Tibial artery (tissue), 4 donors: ENCODE results near the gene MAD1L1.

Experiments
- DNase-seq, 2 donors: peaks; one replicate each; pipeline ENCODE4 v3.0.0-alpha.2; 2019
- H3K27ac ChIP-seq, 2 donors: fragments of 200-600 bp; sonication (generic) in 1 of 2; 1 replicate in 1 of 2; 2 replicates in 1 of 2; pipeline ENCODE4 v1.5.1; 2018 to 2019; ENCODE audit warnings: mild to moderate bottlenecking in 1 of 2
- H3K27me3 ChIP-seq, 2 donors: fragments of 200-600 bp; sonication (generic) in 1 of 2; one replicate each; pipeline versions ENCODE4 v1.5.1 to v1.6.0; 2016 to 2019
- H3K36me3 ChIP-seq, 3 donors: fragments of 200-600 bp; sonication (generic) in 2 of 3; one replicate each; pipeline ENCODE4 v1.5.1; 2016 to 2019; ENCODE audit warnings: mild to moderate bottlenecking in 2 of 3
- H3K4me1 ChIP-seq, 4 donors: fragments of 200-600 bp; sonication (generic) in 2 of 4; 1 replicate in 3 of 4; 2 replicates in 1 of 4; pipeline ENCODE4 v1.5.1; 2016 to 2019
- H3K4me3 ChIP-seq, 2 donors: fragments of 200-600 bp; sonication (generic) in 1 of 2; 1 replicate in 1 of 2; 2 replicates in 1 of 2; pipeline ENCODE4 v1.5.1; 2018 to 2019; ENCODE audit warnings: mild to moderate bottlenecking in 2 of 2
- H3K9me3 ChIP-seq, 3 donors: fragments of 200-600 bp; sonication (generic) in 1 of 3; one replicate each; pipeline ENCODE4 v1.5.1; 2016 to 2019
- intact Hi-C: fragments of 100-400 bp; cut with DNase I; formaldehyde crosslinking; loops from one replicate; pipeline ENCODE4 v1.15.0; 2023; ENCODE audit warnings: low total_unique reads
- TF ChIP-seq, protein P1 (sequence below), 2 experiments: fragments of 200-600 bp in 1 of 2; fragments of 450-650 bp in 1 of 2; IDR thresholded peaks; one replicate each; pipeline ENCODE4 v1.5.1; 2017 to 2019; ENCODE audit warnings: antibody characterized with exemption in 2 of 2, mild to moderate bottlenecking in 1 of 2, moderate library complexity in 1 of 2

MAD1L1 gene

GRCh38 chr7:2215851-2216250, 16.9 kb downstream of the MAD1L1 start:
- H3K27ac ChIP-seq, result no peak overlapping the region
- no peaks in the 10 kb centered on the region for H3K4me1 ChIP-seq
- TF ChIP-seq, protein P1, sequence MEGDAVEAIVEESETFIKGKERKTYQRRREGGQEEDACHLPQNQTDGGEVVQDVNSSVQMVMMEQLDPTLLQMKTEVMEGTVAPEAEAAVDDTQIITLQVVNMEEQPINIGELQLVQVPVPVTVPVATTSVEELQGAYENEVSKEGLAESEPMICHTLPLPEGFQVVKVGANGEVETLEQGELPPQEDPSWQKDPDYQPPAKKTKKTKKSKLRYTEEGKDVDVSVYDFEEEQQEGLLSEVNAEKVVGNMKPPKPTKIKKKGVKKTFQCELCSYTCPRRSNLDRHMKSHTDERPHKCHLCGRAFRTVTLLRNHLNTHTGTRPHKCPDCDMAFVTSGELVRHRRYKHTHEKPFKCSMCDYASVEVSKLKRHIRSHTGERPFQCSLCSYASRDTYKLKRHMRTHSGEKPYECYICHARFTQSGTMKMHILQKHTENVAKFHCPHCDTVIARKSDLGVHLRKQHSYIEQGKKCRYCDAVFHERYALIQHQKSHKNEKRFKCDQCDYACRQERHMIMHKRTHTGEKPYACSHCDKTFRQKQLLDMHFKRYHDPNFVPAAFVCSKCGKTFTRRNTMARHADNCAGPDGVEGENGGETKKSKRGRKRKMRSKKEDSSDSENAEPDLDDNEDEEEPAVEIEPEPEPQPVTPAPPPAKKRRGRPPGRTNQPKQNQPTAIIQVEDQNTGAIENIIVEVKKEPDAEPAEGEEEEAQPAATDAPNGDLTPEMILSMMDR (IDR thresholded peaks at IDR 0.05), result no peak
- no peaks in the 10 kb centered on the region for H3K27me3 ChIP-seq
- DNase-seq, result no peak
- H3K9me3 ChIP-seq, result no peaks in the 10 kb centered on the region
- intact Hi-C loops, result no loop called here
- peaks cover 56 to 99% (median 87%) of the 10 kb centered on the region in 3 donors for H3K36me3 ChIP-seq
- H3K4me3 ChIP-seq, result no peak overlapping the region

DNA sequence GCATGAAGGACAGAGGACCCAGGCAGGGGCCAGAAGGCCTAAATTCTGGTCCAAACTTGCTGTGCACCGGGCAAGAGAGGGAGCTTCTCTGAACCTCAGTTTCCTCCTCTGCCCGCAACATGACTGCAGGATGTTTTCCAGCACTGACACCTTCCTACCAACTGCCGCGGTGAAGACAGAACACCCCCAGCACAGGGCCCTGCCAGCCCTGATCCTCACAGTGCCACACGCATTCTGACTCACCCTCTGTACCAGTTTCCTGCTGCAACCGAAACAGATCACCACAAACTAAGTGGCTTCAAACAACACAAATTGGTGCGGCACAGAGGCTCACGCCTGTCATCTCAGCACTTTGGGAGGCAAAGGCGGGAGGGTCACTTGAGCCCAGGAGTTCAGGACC, 18.1 kb downstream of the MAD1L1 start:
- TF ChIP-seq, protein P1 (IDR thresholded peaks at IDR 0.05), result no peak
- H3K27ac ChIP-seq, result no peak overlapping the region
- intact Hi-C loops, result loop anchor here (5.0 kb wide), 1 partner anchor 547 kb away; no protein-coding TSS in a partner anchor
- H3K9me3 ChIP-seq, result no peaks in the 10 kb centered on the region
- DNase-seq, result no peak
- peaks cover 56 to 92% (median 80%) of the 10 kb centered on the region in 3 donors for H3K36me3 ChIP-seq
- no peaks in the 10 kb centered on the region for H3K4me1 ChIP-seq
- no peaks in the 10 kb centered on the region for H3K27me3 ChIP-seq
- no peak overlapping the region for H3K4me3 ChIP-seq

DNA sequence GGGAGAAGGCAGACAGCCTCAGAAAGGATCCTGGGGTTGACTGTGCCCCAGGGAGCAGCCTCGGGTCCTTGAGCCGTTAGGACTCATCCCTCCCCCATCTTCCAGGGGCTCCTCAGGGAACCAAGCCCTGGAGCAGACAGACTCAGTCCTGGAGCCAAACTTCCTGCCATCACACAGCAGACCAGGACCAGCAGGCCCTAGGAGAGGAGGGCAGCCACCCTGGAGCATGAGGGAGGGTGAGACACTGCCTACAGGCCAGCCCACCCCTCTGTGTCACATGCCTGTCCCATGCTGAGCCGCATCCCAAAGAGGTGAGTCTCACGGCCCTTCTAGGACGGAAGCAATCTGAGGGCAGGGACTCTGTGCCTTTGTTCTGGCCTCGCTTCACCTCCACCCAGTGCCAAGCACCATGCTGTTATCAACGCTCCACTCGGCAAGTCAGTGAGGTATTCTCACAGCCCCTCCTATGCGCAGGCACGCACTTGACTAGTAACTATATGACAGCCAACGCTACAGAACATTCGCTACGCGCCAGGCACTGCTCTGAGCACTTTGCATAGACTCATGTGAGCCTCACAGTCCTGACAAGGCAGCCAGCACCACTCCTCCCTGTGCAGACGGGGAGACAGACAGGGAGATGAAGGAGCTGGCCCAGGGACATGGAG, 19.1 kb downstream of the MAD1L1 start:
- TF ChIP-seq, protein P1 (IDR thresholded peaks at IDR 0.05), result no peak
- H3K36me3 ChIP-seq, result peaks cover 56 to 91% (median 74%) of the 10 kb centered on the region in 3 donors

DNA sequence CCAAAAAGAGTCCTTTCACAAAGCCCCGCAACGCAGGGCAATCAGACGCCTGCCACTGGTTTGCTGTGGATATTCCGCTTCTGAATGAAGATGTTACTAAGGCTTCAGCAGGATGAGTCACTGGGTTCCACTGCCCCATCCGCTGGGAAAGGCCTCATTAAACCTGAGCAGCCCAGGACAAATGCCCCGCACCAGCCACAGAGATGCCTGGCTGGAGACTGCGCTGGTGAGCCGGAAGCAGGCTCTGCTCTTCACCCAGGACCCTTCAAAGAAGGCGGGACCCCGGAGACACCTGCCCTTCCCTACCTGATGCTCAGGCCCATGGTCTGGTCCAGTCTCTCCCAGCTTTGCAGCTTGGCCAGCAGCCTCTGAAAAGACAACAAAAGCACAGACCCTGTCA, 19.8 kb downstream of the MAD1L1 start:
- TF ChIP-seq, protein P1 (IDR thresholded peaks at IDR 0.05), result no peak
- intact Hi-C loops, result loop anchor here (5.0 kb wide), 1 partner anchor 546 kb away; no protein-coding TSS in a partner anchor
- H3K4me3 ChIP-seq, result no peak overlapping the region

More for the DNA sequence above, 19.1 kb downstream of the MAD1L1 start:
- intact Hi-C loops, result loop anchor here (5.0 kb wide), 1 partner anchor 546 kb away; no protein-coding TSS in a partner anchor
- Histone ChIP-seq H3K9me3 (no peaks in the 10 kb centered on the region), H3K4me3 (no peak overlapping the region), H3K27me3 (no peaks in the 10 kb centered on the region), H3K4me1 (no peaks in the 10 kb centered on the region), H3K27ac (no peak overlapping the region)
- no peak for DNase-seq

DNA sequence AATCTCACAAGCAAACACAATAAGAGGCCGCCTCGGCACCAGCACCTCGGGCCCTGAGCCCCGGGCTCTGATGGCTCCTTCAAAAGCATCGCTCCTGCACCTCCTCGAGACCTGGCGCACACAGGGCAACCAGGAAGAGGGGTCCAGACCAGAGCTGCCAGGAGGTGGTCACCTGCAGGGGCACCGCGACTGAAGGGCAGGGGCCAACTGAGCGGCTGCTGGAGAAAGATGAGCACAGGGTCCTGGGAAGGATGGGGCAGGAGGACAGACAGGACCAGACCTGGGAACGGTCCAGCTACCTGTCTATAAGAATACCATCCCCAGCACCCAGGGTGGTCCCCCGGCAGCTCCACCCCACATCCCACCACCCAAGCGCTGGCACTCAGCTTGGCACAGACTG, 20.8 kb downstream of the MAD1L1 start:
- Histone ChIP-seq H3K4me3 (no peak overlapping the region), H3K27me3 (no peaks in the 10 kb centered on the region), H3K27ac (no peak overlapping the region), H3K9me3 (no peaks in the 10 kb centered on the region), H3K36me3 (peaks cover 47 to 89% (median 67%) of the 10 kb centered on the region in 3 donors), H3K4me1 (no peaks in the 10 kb centered on the region)
- TF ChIP-seq, protein P1 (IDR thresholded peaks at IDR 0.05), result no peak
- intact Hi-C loops, result loop anchor here (5.0 kb wide), 1 partner anchor 545 kb away; no protein-coding TSS in a partner anchor
- DNase-seq, result no peak

More for the DNA sequence above, 19.8 kb downstream of the MAD1L1 start:
- Histone ChIP-seq H3K4me1 (no peaks in the 10 kb centered on the region), H3K9me3 (no peaks in the 10 kb centered on the region), H3K27me3 (no peaks in the 10 kb centered on the region), H3K36me3 (peaks cover 55 to 91% (median 68%) of the 10 kb centered on the region in 3 donors), H3K27ac (no peak overlapping the region)
- no peak for DNase-seq
